ENCODE data around the gene LRTM1.

Gene LRTM1

GRCh38 chr3:54941690-54942362 lies 14.0 kb upstream of the LRTM1 start:
- in situ Hi-C loops (cut with HindIII; ENCODE audit: low sequenced_read_pairs), result no loop called here

GRCh38 chr3:54940971-54941370 lies 13.1 kb upstream of the LRTM1 start:
- in situ Hi-C loops (cut with HindIII; ENCODE audit: low sequenced_read_pairs), result no loop called here

- in situ Hi-C loops (cut with HindIII; ENCODE audit: low sequenced_read_pairs), result no loop called here
Observed at GRCh38 chr3:54939557-54940300, 11.9 kb upstream of the LRTM1 start.

- in situ Hi-C loops (cut with HindIII; ENCODE audit: low sequenced_read_pairs), result no loop called here
Observed at GRCh38 chr3:54936561-54936960, 8.7 kb upstream of the LRTM1 start.

- in situ Hi-C loops (cut with HindIII; ENCODE audit: low sequenced_read_pairs), result no loop called here
Observed at GRCh38 chr3:54935869-54936268, 8.0 kb upstream of the LRTM1 start.

- in situ Hi-C loops (cut with HindIII; ENCODE audit: low sequenced_read_pairs), result no loop called here
Observed at GRCh38 chr3:54932606-54933005, 4.7 kb upstream of the LRTM1 start.

- in situ Hi-C loops (cut with HindIII; ENCODE audit: low sequenced_read_pairs), result no loop called here
Observed at GRCh38 chr3:54931182-54931581, 3.3 kb upstream of the LRTM1 start.

GRCh38 chr3:54918516-54918915 lies 9.3 kb downstream of the LRTM1 start:
- in situ Hi-C loops (cut with HindIII; ENCODE audit: low sequenced_read_pairs), result no loop called here

GRCh38 chr3:54917862-54918261 lies 10.0 kb downstream of the LRTM1 start:
- in situ Hi-C loops (cut with HindIII; ENCODE audit: low sequenced_read_pairs), result no loop called here

- in situ Hi-C loops (cut with HindIII; ENCODE audit: low sequenced_read_pairs), result no loop called here
Observed at GRCh38 chr3:54917174-54917573, 10.7 kb downstream of the LRTM1 start.

- in situ Hi-C loops (cut with HindIII; ENCODE audit: low sequenced_read_pairs), result no loop called here
Observed at GRCh38 chr3:54916732-54917131, 11.1 kb downstream of the LRTM1 start.

GRCh38 chr3:54915976-54916375 lies 11.9 kb downstream of the LRTM1 start:
- in situ Hi-C loops (cut with HindIII; ENCODE audit: low sequenced_read_pairs), result no loop called here

- in situ Hi-C loops (cut with HindIII; ENCODE audit: low sequenced_read_pairs), result no loop called here
Observed at GRCh38 chr3:54915181-54915580, 12.7 kb downstream of the LRTM1 start.

- in situ Hi-C loops (cut with HindIII; ENCODE audit: low sequenced_read_pairs), result no loop called here
Observed at GRCh38 chr3:54914180-54914579, 13.7 kb downstream of the LRTM1 start.

GRCh38 chr3:54909191-54909590 lies 18.7 kb downstream of the LRTM1 start:
- in situ Hi-C loops (cut with HindIII; ENCODE audit: low sequenced_read_pairs), result no loop called here

GRCh38 chr3:54906763-54907162 lies 21.1 kb downstream of the LRTM1 start:
- in situ Hi-C loops (cut with HindIII; ENCODE audit: low sequenced_read_pairs), result no loop called here

GRCh38 chr3:54905920-54906319 lies 21.9 kb downstream of the LRTM1 start:
- in situ Hi-C loops (cut with HindIII; ENCODE audit: low sequenced_read_pairs), result no loop called here

- in situ Hi-C loops (cut with HindIII; ENCODE audit: low sequenced_read_pairs), result no loop called here
Observed at GRCh38 chr3:54905261-54905888, 22.5 kb downstream of the LRTM1 start.

- in situ Hi-C loops (cut with HindIII; ENCODE audit: low sequenced_read_pairs), result no loop called here
Observed at GRCh38 chr3:54901906-54902685, 25.8 kb downstream of the LRTM1 start.

GRCh38 chr3:54900838-54901591 lies 26.8 kb downstream of the LRTM1 start:
- in situ Hi-C loops (cut with HindIII; ENCODE audit: low sequenced_read_pairs), result no loop called here

GRCh38 chr3:54899273-54899672 lies 28.6 kb downstream of the LRTM1 start:
- in situ Hi-C loops (cut with HindIII; ENCODE audit: low sequenced_read_pairs), result no loop called here
